Right lung (tissue), 5 donors: ENCODE data around the gene RPS19BP1. TPM values are rescaled to one million over a fixed set of nuclear protein-coding genes. Genes with fewer than 3 reads are reported as not detected.

Source experiments
- DNase-seq, 2 donors: peaks; one replicate each; pipeline ENCODE4 v3.0.0-alpha.2; 2013
- polyA plus RNA-seq, 5 donors: library from polyadenylated mRNA; unstranded; fragments of 120-200 nt; gene quantifications; one replicate each; pipeline versions ENCODE4 v1.2.1 to v1.2.3, GENCODE V29; 2013; ENCODE audit warnings: inconsistent platforms in 1 of 5, low replicate concordance in 1 of 5; ENCODE audit not compliant: insufficient read length in 5 of 5, insufficient read depth in 1 of 5

The RPS19BP1 gene
- polyA plus RNA-seq, 5 donors, result 40.6 to 81.1 (median 49.7) TPM

GRCh38 chr22:39562839-39563489 lies 30.4 kb upstream of the RPS19BP1 start:
- DNase-seq, result no peak

- DNase-seq, result no peak
Measured at GRCh38 chr22:39560127-39560526, 27.6 kb upstream of the RPS19BP1 start.

GRCh38 chr22:39559456-39560105 lies 27.0 kb upstream of the RPS19BP1 start:
- DNase-seq, result no peak

- DNase-seq, result no peak
Measured at GRCh38 chr22:39558950-39559349, 26.4 kb upstream of the RPS19BP1 start.

- DNase-seq, result no peak
Measured at GRCh38 chr22:39558254-39558727, 25.7 kb upstream of the RPS19BP1 start.

- no peak for DNase-seq
Measured at GRCh38 chr22:39556970-39557841, 24.7 kb upstream of the RPS19BP1 start.

- DNase-seq, result no peak
Measured at GRCh38 chr22:39554151-39554550, 21.6 kb upstream of the RPS19BP1 start.

GRCh38 chr22:39553429-39553828 lies 20.9 kb upstream of the RPS19BP1 start:
- DNase-seq, result no peak

- no peak for DNase-seq
Measured at GRCh38 chr22:39547587-39547947, 15.0 kb upstream of the RPS19BP1 start.

- DNase-seq, result no peak
Measured at GRCh38 chr22:39546889-39547586, 14.5 kb upstream of the RPS19BP1 start.

GRCh38 chr22:39545386-39546365 lies 13.1 kb upstream of the RPS19BP1 start:
- peak in 1 of 2 donors; percentile 58 for DNase-seq

- no peak for DNase-seq
Measured at GRCh38 chr22:39543095-39543494, 10.5 kb upstream of the RPS19BP1 start.

- no peak for DNase-seq
Measured at GRCh38 chr22:39537975-39538374, 5.4 kb upstream of the RPS19BP1 start.

GRCh38 chr22:39536711-39537110 lies 4.2 kb upstream of the RPS19BP1 start:
- no peak for DNase-seq

- no peak for DNase-seq
Measured at GRCh38 chr22:39535831-39536449, 3.4 kb upstream of the RPS19BP1 start.

- no peak for DNase-seq
Measured at GRCh38 chr22:39535357-39535725, 2.8 kb upstream of the RPS19BP1 start.

- DNase-seq, result peak; percentile 77 to 78
Measured at GRCh38 chr22:39534591-39535356, 2.2 kb upstream of the RPS19BP1 start.

- no peak for DNase-seq
Measured at GRCh38 chr22:39534092-39534506, 1.6 kb upstream of the RPS19BP1 start.

GRCh38 chr22:39530692-39531331 lies 1.7 kb downstream of the RPS19BP1 start:
- no peak for DNase-seq
